Measurements from ENCODE around the gene DPM3. TPM values are rescaled to one million over a fixed set of nuclear protein-coding genes. Genes with fewer than 3 reads are reported as not detected.

The DPM3 gene
- total and polyA plus RNA-seq, 2 of the 4 experiments (the other 2 are of a cell fraction) = 29.0 to 129 TPM

GRCh38 chr1:155134880-155135414 is 5.4 kb downstream of the DPM3 start (continued):
- peak; percentile 89 for TF ChIP-seq MXI1 (IDR thresholded peaks at IDR 0.05; ENCODE audit: borderline replicate concordance, low read depth, low read length)

- Histone ChIP-seq H3K9me1 (ENCODE audit: insufficient read depth, low read length) (peaks cover 20% of the 10 kb centered on the region; the same call in 1 of the 2 replicates), H2BK5ac (ENCODE audit: low read depth, low read length, poor library complexity, severe bottlenecking) (no peak overlapping the region), H3K18ac (ENCODE audit: low read depth, low read length) (no peak overlapping the region), H3K9ac (ENCODE audit: low read depth, low read length) (no peak overlapping the region), H4K8ac (ENCODE audit: low read depth in 2 of 2, low read length in 2 of 2) (peak overlapping the region in 1 of 2 experiments; percentile 94; a peak in 2 of 4 replicates), H2AFZ (replicated peaks; ENCODE audit: low read length, poor library complexity) (no peak overlapping the region), H3K14ac (replicated peaks; ENCODE audit: low read depth, low read length) (no peak overlapping the region), H2AK5ac (ENCODE audit: low read depth, low read length) (peak overlapping the region; percentile 34; the same call in 1 of the 2 replicates), H4K5ac (ENCODE audit: low read depth, low read length) (no peak overlapping the region), H2BK20ac (ENCODE audit: low read depth, low read length) (no peak overlapping the region), H3K36me3 (ENCODE audit: control insufficient read depth, insufficient read depth, low read length) (peaks cover 9% of the 10 kb centered on the region), H3K9me3 (ENCODE audit: control insufficient read depth, insufficient read depth, low read length) (no peaks in the 10 kb centered on the region), H3K56ac (ENCODE audit: extremely low read depth, insufficient read depth, low read length) (no peak overlapping the region), H3K27me3 (ENCODE audit: control insufficient read depth, insufficient read depth, low read length) (peaks cover 2% of the 10 kb centered on the region), H3K27ac (ENCODE audit: insufficient read depth, low read length) (no peak overlapping the region), H3K4me2 (ENCODE audit: low read depth, low read length) (no peak overlapping the region; the same call in 1 of the 2 replicates), H3K4me3 (ENCODE audit: insufficient read depth, low read depth, low read length) (no peak overlapping the region), H4K20me1 (ENCODE audit: insufficient read depth, low read length) (no peaks in the 10 kb centered on the region), H4K91ac (ENCODE audit: insufficient read depth, low read depth, low read length) (no peak overlapping the region), H2BK120ac (ENCODE audit: low read depth, low read length) (no peak overlapping the region), H3K23ac (ENCODE audit: low read depth, low read length) (no peak overlapping the region), H2BK15ac (ENCODE audit: low read depth, low read length) (no peak overlapping the region), H3K4ac (ENCODE audit: low read depth, low read length) (no peak overlapping the region; the same call in 1 of the 2 replicates), H3K4me1 (ENCODE audit: control insufficient read depth, insufficient read depth, low read length) (peaks cover 15% of the 10 kb centered on the region), H3K79me1 (ENCODE audit: low read depth in 1 of 2, low read length in 2 of 2) (peaks cover 16 to 35% of the 10 kb centered on the region in 2 experiments), H2AK9ac (replicated peaks; ENCODE audit: low read depth, low read length, poor library complexity) (no peak overlapping the region)
- no peak for DNase-seq
- TF ChIP-seq BHLHE40 (IDR thresholded peaks at IDR 0.05; ENCODE audit: low read depth, low read length) (no peak), CTCF (conservative IDR thresholded peaks at IDR 0.05; ENCODE audit: low read depth, low read length) (no peak)
- in situ Hi-C loops (cut with MboI; ENCODE audit: low sequenced_read_pairs) = no loop called here
- POLR2A ChIA-PET (ENCODE audit: unreplicated experiment) = no interaction called here
- ATAC-seq (ENCODE audit: low read depth) = no peak
- BruUV-seq (replicated peaks) = no TSS peak
- dilution Hi-C loops (cut with HindIII; ENCODE audit: low sequenced_read_pairs, unreplicated experiment) = no loop called here
- intact Hi-C loops (cut with micrococcal nuclease) = no loop called here
- WGBS, 2 experiments (ENCODE audit: extremely low coverage in 2 of 2, insufficient read length in 1 of 2) = 67% methylated on average over 1 of the region's 1 CpG; no CpG with 5 or more reads in 1 of the 2 experiments
- CTCF ChIA-PET = no interaction called here
Observed at GRCh38 chr1:155134322-155134721, 6.0 kb downstream of the DPM3 start.
